HG03469 (cell line): ENCODE measurements around the gene OGN.

Experiments used
- ATAC-seq: cut with Tn5 transposase; IDR thresholded peaks from one replicate; pipeline ENCODE4 v1.9.1; 2021; ENCODE audit warnings: mild to moderate bottlenecking, moderate library complexity, moderate number of reproducible peaks; ENCODE audit not compliant: unreplicated experiment

OGN gene

GRCh38 chr9:92349771-92350739 is 54.3 kb downstream of the OGN start:
- ATAC-seq = no peak

DNA sequence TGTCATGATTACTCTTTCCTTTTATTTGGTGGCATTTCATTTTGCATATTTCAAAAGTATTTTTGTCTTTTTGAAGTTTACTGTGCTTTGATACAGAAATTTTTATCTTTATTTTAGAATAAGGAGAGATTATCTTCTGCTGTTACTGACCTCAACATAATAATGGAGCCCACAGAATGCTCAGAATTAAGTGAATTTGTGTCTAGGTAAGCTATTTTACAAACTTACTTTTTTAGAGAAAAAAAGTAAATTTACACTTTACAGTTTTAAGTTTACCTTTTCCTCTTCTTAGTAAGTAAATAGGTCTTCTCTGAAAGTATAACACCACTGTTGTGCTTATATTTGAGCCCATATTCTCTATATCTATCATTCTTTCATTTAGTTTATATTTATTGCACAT is 58.8 kb downstream of the OGN start:
- ATAC-seq = no peak

- ATAC-seq = no peak
Observed at GRCh38 chr9:92342825-92343488, 61.4 kb downstream of the OGN start.

- no peak for ATAC-seq
Observed at GRCh38 chr9:92341578-92341977, 62.8 kb downstream of the OGN start.

- no peak for ATAC-seq
Observed at GRCh38 chr9:92333282-92333634, 71.1 kb downstream of the OGN start.
